HepG2 (cell line): ENCODE data around the gene CHST11. TPM values are rescaled to one million over a fixed set of nuclear protein-coding genes. Genes with fewer than 3 reads are reported as not detected.

Experiments used
- ATAC-seq: fragments of 200-7000 bp; cut with Tn5 transposase; 3 replicates; pipeline ENCODE4 v1.9.1; 2020; ENCODE audit warnings: mild to moderate bottlenecking, moderate library complexity
- BruUV-seq: library from RNA; stranded (reverse); fragments of 400-500 nt; replicated peaks from 2 replicates; lab custom pipeline; 2021; lab: Mats Ljungman, UMichigan
- CTCF ChIA-PET: fragments of 300-600 bp; formaldehyde crosslinking; extraction: SDS; loops from one replicate; lab custom pipeline; 2021; ENCODE audit warnings: low total read pairs, inconsistent platforms, low intra/inter-chr PET ratio; lab: Yijun Ruan, JAX
- POLR2A ChIA-PET: fragments of 350-600 bp; sonication (Branson Sonifier 250); formaldehyde crosslinking; loops from one replicate; lab custom pipeline; 2020; ENCODE audit warnings: antibody characterized with exemption, inconsistent platforms; lab: Yijun Ruan, JAX
- DNase-seq: peaks from one replicate; pipeline ENCODE4 v3.0.0-alpha.2; 2015; ENCODE audit warnings: low spot score
- FAIRE-seq: peaks from 3 replicates; lab custom pipeline; 2011; peaks lifted over from hg19 to GRCh38; lab: Jason Lieb, UNC
- H2AFZ ChIP-seq: one replicate; pipeline ENCODE4 v1.6.1; 2011; ENCODE audit warnings: low read length, inconsistent platforms
- H3K27ac ChIP-seq: fragments of 300-600 bp; 3 replicates; pipeline ENCODE4 v1.8.0; 2011; ENCODE audit warnings: mixed run types, mild to moderate bottlenecking, mixed read lengths, low read length, inconsistent platforms; ENCODE audit not compliant: insufficient read depth; ENCODE audit errors: extremely low read length
- H3K27me3 ChIP-seq, 2 experiments: fragments of 200-600 bp in 1 of 2; 2 replicates in 1 of 2; 3 replicates in 1 of 2; pipeline versions ENCODE4 v1.6.0 to v1.8.0; 2011; ENCODE audit warnings: low read length in 2 of 2, mild to moderate bottlenecking in 2 of 2, moderate library complexity in 2 of 2, inconsistent platforms in 1 of 2; ENCODE audit not compliant: insufficient read depth in 2 of 2, control insufficient read depth in 1 of 2
- H3K36me3 ChIP-seq, 2 experiments: fragments of 200-600 bp in 1 of 2; replicated peaks in 1 of 2; 2 replicates in 1 of 2; 3 replicates in 1 of 2; pipeline versions ENCODE4 v1.5.1 to v1.8.0; 2011; ENCODE audit warnings: low read length in 2 of 2, inconsistent platforms in 1 of 2; ENCODE audit not compliant: insufficient read depth in 2 of 2, control insufficient read depth in 1 of 2
- H3K4me1 ChIP-seq: 2 replicates; pipeline ENCODE4 v1.5.1; 2012; ENCODE audit warnings: low read length, inconsistent platforms; ENCODE audit not compliant: insufficient read depth
- H3K4me2 ChIP-seq: 2 replicates; pipeline ENCODE4 v1.6.0; 2011; ENCODE audit warnings: low read depth, low read length, inconsistent platforms
- H3K4me3 ChIP-seq, 3 experiments: fragments of 200-600 bp in 1 of 3; sonication (generic), shearing (Covaris generic) in 1 of 3; replicated peaks in 1 of 3; 2 replicates each; pipeline ENCODE4 v1.5.1; 2011 to 2016; ENCODE audit warnings: low read length in 3 of 3, inconsistent platforms in 2 of 3, low read depth in 2 of 3, mild to moderate bottlenecking in 2 of 3, control low read depth in 1 of 3, mixed read lengths in 1 of 3; ENCODE audit not compliant: insufficient read depth in 1 of 3
- H3K79me2 ChIP-seq: one replicate; pipeline ENCODE4 v1.6.1; 2011; ENCODE audit warnings: low read length, inconsistent platforms; ENCODE audit not compliant: insufficient read depth
- H3K9ac ChIP-seq: 2 replicates; pipeline ENCODE4 v1.6.0; 2011; ENCODE audit warnings: mild to moderate bottlenecking, low read depth, low read length, inconsistent platforms; ENCODE audit not compliant: insufficient read depth
- H3K9me3 ChIP-seq: 2 replicates; pipeline ENCODE4 v1.5.1; 2012; ENCODE audit warnings: mild to moderate bottlenecking, low read length
- H4K20me1 ChIP-seq: 2 replicates; pipeline ENCODE4 v1.6.0; 2011; ENCODE audit warnings: inconsistent platforms, mild to moderate bottlenecking, low read length, moderate library complexity; ENCODE audit not compliant: insufficient read depth
- ATF7-NPFF ChIP-seq: sonication (generic); formaldehyde crosslinking; IDR thresholded peaks from 2 replicates; pipeline ENCODE4 v1.8.1; 2023; ENCODE audit warnings: mild to moderate bottlenecking, low read depth, missing genetic modification reagents, moderate library complexity
- HDAC6 ChIP-seq: fragments of 200-600 bp; sonication (generic); IDR thresholded peaks from 2 replicates; pipeline ENCODE4 v1.7.0; 2017; ENCODE audit warnings: mild to moderate bottlenecking, antibody characterized with exemption, low read length, low read depth
- PAX8 ChIP-seq: sonication (generic); formaldehyde crosslinking; IDR thresholded peaks from 2 replicates; pipeline ENCODE4 v1.8.0; 2022; ENCODE audit warnings: mild to moderate bottlenecking, missing genetic modification reagents, borderline replicate concordance
- POGZ ChIP-seq: sonication (generic); formaldehyde crosslinking; IDR thresholded peaks from 2 replicates; pipeline ENCODE4 v1.4.0; 2020; ENCODE audit warnings: mild to moderate bottlenecking, missing genetic modification reagents
- ZGPAT ChIP-seq: IDR thresholded peaks from 2 replicates; pipeline ENCODE4 v1.6.1; 2016; ENCODE audit warnings: mild to moderate bottlenecking
- ZNF292 ChIP-seq: sonication (generic); formaldehyde crosslinking; IDR thresholded peaks from 2 replicates; pipeline ENCODE4 v1.8.1; 2022; ENCODE audit warnings: mild to moderate bottlenecking, low read depth, missing genetic modification reagents, borderline replicate concordance
- ZNF34 ChIP-seq: sonication (generic); formaldehyde crosslinking; IDR thresholded peaks from 2 replicates; pipeline ENCODE4 v1.4.0; 2020; ENCODE audit warnings: mild to moderate bottlenecking, missing genetic modification reagents, borderline replicate concordance
- ZNF766 ChIP-seq: sonication (generic); formaldehyde crosslinking; IDR thresholded peaks from 2 replicates; pipeline ENCODE4 v1.5.0; 2020; ENCODE audit warnings: missing genetic modification reagents, borderline replicate concordance
- ZNF816 ChIP-seq: sonication (generic); formaldehyde crosslinking; IDR thresholded peaks from 2 replicates; pipeline ENCODE4 v1.8.0; 2022; ENCODE audit warnings: missing genetic modification reagents, mild to moderate bottlenecking, borderline replicate concordance
- WGBS: methylation state at CpG from one replicate; pipeline ENCODE4 v1.1.6; 2017; ENCODE audit warnings: low lambda C conversion rate; 5-methylcytosine and 5-hydroxymethylcytosine counted together
- in situ Hi-C: cut with HindIII; loops from 2 replicates; pipeline ENCODE4 v1.10.0; 2017; ENCODE audit warnings: low pct_unique_long_range_greater_than_20kb; ENCODE audit not compliant: extremely low pct_ligation_motif_present
- intact Hi-C: fragments of 100-400 bp; cut with micrococcal nuclease; formaldehyde crosslinking; loops from one replicate; pipeline ENCODE4 v1.10.0; 2022; ENCODE audit not compliant: unreplicated experiment
- polyA plus RNA-seq, 8 experiments: library from polyadenylated mRNA; depleted of rRNA in 3 of 8; stranded (reverse) in 7 of 8; unstranded in 1 of 8; fragments of >200 nt; fragmentation: Illumina TruSeq in 4 of 8; extraction: Trizol in 4 of 8; gene quantifications; 2 replicates each; pipeline versions ENCODE4 v1.2.1 to v1.2.3, GENCODE V29; 2011 to 2016; ENCODE audit warnings: low read depth in 4 of 8, missing spikeins in 1 of 8, mixed read lengths in 1 of 8; ENCODE audit not compliant: insufficient read depth in 1 of 8
- total RNA-seq, 5 experiments: library from RNA; depleted of rRNA; stranded (reverse); fragments of >200 nt; fragmentation: Illumina TruSeq; extraction: Trizol; gene quantifications; 2 replicates each; pipeline ENCODE4 v1.2.3, GENCODE V29; 2016; ENCODE audit warnings: low read depth in 1 of 5
- TF ChIP-seq, protein P1 (sequence below): sonication (generic); formaldehyde crosslinking; IDR thresholded peaks from 2 replicates; pipeline ENCODE4 v1.4.0; 2020; ENCODE audit warnings: missing genetic modification reagents, borderline replicate concordance
- TF ChIP-seq, protein P2 (sequence below): sonication (generic); formaldehyde crosslinking; IDR thresholded peaks from 2 replicates; pipeline ENCODE4 v1.5.1; 2020; ENCODE audit warnings: mild to moderate bottlenecking, missing genetic modification reagents, borderline replicate concordance
- TF ChIP-seq, protein P3 (sequence below): sonication (generic); formaldehyde crosslinking; IDR thresholded peaks from 2 replicates; pipeline ENCODE4 v1.5.1; 2020; ENCODE audit warnings: missing genetic modification reagents, mild to moderate bottlenecking, borderline replicate concordance

The CHST11 gene
- total and polyA plus RNA-seq, 2 of the 13 experiments (the other 11 are each of a cell fraction or from before 2014, with no cell fraction given), result 0.15 TPM; not detected in 1

- ATAC-seq (no peak), DNase-seq (no peak), FAIRE-seq (no peak)
- H3K9ac ChIP-seq, result no peak overlapping the region
- no peak overlapping the region for H2AFZ ChIP-seq
- H3K4me2 ChIP-seq, result no peak overlapping the region
- H3K36me3 ChIP-seq, result no peaks in the 10 kb centered on the region
- no peaks in the 10 kb centered on the region for H4K20me1 ChIP-seq
- intact Hi-C loops (no loop called here), in situ Hi-C loops (no loop called here)
- no peak overlapping the region for H3K27ac ChIP-seq
- ChIA-PET POLR2A (no interaction called here), CTCF (no interaction called here)
- BruUV-seq, result no TSS peak
- no peak overlapping the region for H3K4me3 ChIP-seq
- peaks cover 2 to 45% of the 10 kb centered on the region in 2 experiments; a peak in 3 of 5 replicates for H3K27me3 ChIP-seq
- no peaks in the 10 kb centered on the region for H3K79me2 ChIP-seq
- H3K9me3 ChIP-seq, result no peaks in the 10 kb centered on the region
- WGBS, result 28% methylated on average over 4 of the region's 4 CpGs
- no peaks in the 10 kb centered on the region for H3K4me1 ChIP-seq
- TF ChIP-seq ZNF34 (CRISPR knock-in tag), result no peak
- TF ChIP-seq ZNF816 (CRISPR knock-in tag), result no peak
- TF ChIP-seq ZGPAT (CRISPR knock-in tag), result no peak
- TF ChIP-seq, protein P1, sequence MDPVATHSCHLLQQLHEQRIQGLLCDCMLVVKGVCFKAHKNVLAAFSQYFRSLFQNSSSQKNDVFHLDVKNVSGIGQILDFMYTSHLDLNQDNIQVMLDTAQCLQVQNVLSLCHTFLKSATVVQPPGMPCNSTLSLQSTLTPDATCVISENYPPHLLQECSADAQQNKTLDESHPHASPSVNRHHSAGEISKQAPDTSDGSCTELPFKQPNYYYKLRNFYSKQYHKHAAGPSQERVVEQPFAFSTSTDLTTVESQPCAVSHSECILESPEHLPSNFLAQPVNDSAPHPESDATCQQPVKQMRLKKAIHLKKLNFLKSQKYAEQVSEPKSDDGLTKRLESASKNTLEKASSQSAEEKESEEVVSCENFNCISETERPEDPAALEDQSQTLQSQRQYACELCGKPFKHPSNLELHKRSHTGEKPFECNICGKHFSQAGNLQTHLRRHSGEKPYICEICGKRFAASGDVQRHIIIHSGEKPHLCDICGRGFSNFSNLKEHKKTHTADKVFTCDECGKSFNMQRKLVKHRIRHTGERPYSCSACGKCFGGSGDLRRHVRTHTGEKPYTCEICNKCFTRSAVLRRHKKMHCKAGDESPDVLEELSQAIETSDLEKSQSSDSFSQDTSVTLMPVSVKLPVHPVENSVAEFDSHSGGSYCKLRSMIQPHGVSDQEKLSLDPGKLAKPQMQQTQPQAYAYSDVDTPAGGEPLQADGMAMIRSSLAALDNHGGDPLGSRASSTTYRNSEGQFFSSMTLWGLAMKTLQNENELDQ, result no peak
- TF ChIP-seq ATF7-NPFF, result no peak
- TF ChIP-seq PAX8 (CRISPR knock-in tag), result no peak
- no peak for TF ChIP-seq ZNF292 (CRISPR knock-in tag)
- TF ChIP-seq HDAC6, result no peak
- TF ChIP-seq, protein P2, sequence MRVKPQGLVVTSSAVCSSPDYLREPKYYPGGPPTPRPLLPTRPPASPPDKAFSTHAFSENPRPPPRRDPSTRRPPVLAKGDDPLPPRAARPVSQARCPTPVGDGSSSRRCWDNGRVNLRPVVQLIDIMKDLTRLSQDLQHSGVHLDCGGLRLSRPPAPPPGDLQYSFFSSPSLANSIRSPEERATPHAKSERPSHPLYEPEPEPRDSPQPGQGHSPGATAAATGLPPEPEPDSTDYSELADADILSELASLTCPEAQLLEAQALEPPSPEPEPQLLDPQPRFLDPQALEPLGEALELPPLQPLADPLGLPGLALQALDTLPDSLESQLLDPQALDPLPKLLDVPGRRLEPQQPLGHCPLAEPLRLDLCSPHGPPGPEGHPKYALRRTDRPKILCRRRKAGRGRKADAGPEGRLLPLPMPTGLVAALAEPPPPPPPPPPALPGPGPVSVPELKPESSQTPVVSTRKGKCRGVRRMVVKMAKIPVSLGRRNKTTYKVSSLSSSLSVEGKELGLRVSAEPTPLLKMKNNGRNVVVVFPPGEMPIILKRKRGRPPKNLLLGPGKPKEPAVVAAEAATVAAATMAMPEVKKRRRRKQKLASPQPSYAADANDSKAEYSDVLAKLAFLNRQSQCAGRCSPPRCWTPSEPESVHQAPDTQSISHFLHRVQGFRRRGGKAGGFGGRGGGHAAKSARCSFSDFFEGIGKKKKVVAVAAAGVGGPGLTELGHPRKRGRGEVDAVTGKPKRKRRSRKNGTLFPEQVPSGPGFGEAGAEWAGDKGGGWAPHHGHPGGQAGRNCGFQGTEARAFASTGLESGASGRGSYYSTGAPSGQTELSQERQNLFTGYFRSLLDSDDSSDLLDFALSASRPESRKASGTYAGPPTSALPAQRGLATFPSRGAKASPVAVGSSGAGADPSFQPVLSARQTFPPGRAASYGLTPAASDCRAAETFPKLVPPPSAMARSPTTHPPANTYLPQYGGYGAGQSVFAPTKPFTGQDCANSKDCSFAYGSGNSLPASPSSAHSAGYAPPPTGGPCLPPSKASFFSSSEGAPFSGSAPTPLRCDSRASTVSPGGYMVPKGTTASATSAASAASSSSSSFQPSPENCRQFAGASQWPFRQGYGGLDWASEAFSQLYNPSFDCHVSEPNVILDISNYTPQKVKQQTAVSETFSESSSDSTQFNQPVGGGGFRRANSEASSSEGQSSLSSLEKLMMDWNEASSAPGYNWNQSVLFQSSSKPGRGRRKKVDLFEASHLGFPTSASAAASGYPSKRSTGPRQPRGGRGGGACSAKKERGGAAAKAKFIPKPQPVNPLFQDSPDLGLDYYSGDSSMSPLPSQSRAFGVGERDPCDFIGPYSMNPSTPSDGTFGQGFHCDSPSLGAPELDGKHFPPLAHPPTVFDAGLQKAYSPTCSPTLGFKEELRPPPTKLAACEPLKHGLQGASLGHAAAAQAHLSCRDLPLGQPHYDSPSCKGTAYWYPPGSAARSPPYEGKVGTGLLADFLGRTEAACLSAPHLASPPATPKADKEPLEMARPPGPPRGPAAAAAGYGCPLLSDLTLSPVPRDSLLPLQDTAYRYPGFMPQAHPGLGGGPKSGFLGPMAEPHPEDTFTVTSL, result no peak
- no peak for TF ChIP-seq ZNF766 (CRISPR knock-in tag)
- TF ChIP-seq POGZ, result no peak
- TF ChIP-seq, protein P3, sequence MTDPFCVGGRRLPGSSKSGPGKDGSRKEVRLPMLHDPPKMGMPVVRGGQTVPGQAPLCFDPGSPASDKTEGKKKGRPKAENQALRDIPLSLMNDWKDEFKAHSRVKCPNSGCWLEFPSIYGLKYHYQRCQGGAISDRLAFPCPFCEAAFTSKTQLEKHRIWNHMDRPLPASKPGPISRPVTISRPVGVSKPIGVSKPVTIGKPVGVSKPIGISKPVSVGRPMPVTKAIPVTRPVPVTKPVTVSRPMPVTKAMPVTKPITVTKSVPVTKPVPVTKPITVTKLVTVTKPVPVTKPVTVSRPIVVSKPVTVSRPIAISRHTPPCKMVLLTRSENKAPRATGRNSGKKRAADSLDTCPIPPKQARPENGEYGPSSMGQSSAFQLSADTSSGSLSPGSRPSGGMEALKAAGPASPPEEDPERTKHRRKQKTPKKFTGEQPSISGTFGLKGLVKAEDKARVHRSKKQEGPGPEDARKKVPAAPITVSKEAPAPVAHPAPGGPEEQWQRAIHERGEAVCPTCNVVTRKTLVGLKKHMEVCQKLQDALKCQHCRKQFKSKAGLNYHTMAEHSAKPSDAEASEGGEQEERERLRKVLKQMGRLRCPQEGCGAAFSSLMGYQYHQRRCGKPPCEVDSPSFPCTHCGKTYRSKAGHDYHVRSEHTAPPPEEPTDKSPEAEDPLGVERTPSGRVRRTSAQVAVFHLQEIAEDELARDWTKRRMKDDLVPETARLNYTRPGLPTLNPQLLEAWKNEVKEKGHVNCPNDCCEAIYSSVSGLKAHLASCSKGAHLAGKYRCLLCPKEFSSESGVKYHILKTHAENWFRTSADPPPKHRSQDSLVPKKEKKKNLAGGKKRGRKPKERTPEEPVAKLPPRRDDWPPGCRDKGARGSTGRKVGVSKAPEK (CRISPR knock-in tag), result no peak
Observed at GRCh38 chr12:104752016-104752415, 295.3 kb downstream of the CHST11 start.
